GM19035 (cell line): ENCODE measurements around the gene LRRC10B.

Experiments used
- ATAC-seq: cut with Tn5 transposase; IDR thresholded peaks from one replicate; pipeline ENCODE4 v1.9.1; 2021; ENCODE audit not compliant: unreplicated experiment

Gene LRRC10B

GRCh38 chr11:61507012-61507768 lies 1.4 kb upstream of the LRRC10B start:
- no peak for ATAC-seq

DNA sequence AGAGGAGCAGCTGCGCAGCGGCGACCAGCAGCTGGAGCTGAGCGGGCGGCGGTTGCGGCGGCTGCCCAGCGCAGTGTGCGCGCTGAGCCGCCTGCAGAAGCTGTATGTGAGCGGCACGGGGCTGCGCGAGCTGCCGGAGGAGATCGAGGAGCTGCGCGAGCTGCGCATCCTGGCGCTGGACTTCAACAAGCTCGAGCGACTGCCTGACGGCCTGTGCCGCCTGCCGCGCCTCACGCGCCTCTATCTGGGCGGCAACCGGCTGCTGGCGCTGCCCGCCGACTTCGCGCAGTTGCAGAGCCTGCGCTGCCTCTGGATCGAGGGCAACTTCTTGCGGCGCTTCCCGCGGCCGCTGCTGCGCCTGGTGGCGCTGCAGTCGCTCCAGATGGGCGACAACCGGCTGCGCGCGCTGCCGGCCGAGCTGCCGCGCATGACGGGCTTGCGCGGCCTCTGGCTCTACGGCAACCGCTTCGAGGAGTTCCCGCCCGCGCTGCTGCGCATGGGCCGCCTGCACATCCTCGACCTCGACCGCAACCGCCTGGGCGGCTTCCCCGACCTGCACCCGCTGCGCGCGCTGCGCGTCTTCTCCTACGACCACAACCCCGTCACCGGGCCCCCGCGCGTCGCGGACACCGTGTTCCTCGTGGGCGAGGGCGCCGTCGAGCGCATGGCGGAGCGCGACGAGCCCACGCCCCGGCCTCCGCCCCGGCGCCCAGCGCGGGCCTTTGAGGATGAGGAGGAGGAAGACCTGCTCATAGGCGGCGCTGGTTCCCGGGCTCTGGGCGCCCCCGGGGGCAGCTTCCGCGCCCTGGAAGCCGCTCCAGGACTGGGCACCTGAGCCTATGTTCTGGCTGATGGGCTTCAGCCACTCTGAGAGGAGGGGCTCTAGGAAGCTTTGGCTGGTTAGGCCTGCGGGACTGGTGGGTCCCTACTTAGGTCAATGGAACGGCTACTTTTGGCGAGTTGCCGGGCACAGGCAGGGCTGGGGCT lies 787 bp downstream of the LRRC10B start:
- peak; percentile 70 for ATAC-seq

DNA sequence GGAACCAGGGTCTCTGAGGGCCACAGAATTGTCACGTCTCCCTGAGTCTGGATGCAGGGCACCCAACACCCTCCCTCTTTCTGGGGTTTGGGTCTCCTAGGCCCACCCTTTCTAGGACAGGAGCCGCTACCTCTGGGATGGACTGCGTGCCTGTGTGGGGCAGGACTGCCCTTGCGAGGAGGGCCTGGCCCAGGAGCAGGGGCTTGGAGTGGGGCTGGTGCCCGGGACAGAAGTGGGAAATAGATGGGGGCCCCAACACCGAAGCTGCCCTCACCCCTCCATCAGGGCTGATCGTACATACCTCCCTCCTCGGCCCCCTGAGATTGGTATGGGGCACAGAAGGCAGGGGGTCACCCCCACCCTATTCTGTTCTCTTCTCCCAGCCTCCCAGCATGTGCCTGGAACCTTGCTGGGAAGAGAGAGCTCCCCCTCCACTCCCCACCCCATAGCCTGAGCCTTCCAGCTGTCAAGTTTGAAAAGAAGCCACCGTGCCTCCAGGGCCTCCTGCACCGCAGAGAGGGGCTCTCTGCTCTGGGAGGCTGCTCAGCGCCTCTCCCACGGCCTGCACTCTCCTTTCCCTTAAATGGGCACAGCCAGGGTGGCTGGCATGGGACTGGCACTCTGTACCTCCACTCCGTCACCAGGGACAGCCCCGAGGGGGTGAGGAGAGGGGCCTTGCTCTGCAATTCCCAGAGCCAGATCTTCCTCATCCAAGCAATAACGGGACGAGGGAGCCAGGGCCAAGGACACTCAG lies 1.8 kb downstream of the LRRC10B start:
- ATAC-seq: no peak

DNA sequence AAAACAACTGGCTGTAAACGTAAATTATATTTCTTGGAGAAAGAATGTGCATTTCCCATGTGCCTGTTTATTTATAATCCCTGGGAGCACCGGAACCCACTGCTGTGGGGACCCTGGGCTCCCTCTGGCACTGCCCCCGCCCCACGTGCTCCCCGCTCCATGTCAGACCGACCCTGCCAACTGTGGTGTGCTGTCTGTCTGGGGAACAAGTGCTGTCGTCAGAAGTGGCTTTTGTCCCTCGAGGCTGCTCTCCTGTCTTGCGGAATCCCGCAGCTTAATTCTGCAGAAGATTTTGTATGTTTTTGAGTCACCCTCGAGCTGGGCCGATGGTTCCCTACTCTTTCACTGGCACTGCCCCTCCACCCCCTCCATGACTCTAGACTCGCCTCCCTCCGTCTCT lies 2.4 kb downstream of the LRRC10B start:
- ATAC-seq: no peak

- no peak for ATAC-seq
These were observed 2.8 kb downstream of the LRRC10B start for GRCh38 chr11:61511383-61511782.

DNA sequence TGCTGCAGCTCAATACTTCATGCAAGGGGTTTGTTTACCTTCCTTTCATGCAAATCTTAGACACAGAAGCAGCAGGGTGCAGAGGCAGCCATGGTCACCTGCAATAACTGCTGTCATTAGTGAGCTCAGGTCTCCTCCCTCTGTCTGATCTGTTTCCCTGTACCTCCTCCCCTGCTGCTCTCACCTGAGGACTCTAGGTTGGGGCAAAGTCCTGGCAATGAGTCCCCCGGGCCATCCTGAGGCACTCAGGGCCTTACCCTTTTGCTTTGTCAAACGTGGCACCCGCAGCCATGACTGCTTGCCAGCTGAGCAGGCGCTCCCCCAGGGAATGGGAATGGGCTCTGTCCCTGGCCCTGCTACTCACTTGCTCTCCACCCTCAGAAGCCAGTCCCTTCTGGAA lies 3.9 kb downstream of the LRRC10B start:
- ATAC-seq: no peak

- ATAC-seq: no peak
These were observed 4.7 kb downstream of the LRRC10B start for GRCh38 chr11:61513143-61513765.

- ATAC-seq: no peak
These were observed 5.7 kb downstream of the LRRC10B start for GRCh38 chr11:61514050-61514917.

- no peak for ATAC-seq
These were observed 7.1 kb downstream of the LRRC10B start for GRCh38 chr11:61515686-61516085.

DNA sequence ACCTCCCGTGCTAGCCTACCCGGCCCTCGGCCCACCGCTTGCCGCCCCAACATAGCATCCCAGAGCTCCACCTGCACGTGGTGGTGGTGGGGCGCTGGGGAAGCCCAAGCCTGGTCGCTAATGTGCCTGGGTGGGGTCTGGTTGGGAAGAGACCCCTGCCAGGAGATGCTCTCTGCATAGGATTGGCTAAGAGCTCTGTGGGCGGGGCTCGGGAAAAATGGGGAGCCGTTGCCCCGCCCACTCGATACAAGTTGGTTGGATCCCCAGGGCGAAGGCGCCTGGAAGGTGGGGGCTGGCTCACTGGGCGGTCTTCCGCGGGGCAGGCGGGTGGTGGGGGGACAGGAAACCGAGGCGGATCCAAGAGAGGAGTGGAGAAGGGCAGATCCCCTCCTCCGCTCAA lies 7.6 kb downstream of the LRRC10B start:
- ATAC-seq: no peak

DNA sequence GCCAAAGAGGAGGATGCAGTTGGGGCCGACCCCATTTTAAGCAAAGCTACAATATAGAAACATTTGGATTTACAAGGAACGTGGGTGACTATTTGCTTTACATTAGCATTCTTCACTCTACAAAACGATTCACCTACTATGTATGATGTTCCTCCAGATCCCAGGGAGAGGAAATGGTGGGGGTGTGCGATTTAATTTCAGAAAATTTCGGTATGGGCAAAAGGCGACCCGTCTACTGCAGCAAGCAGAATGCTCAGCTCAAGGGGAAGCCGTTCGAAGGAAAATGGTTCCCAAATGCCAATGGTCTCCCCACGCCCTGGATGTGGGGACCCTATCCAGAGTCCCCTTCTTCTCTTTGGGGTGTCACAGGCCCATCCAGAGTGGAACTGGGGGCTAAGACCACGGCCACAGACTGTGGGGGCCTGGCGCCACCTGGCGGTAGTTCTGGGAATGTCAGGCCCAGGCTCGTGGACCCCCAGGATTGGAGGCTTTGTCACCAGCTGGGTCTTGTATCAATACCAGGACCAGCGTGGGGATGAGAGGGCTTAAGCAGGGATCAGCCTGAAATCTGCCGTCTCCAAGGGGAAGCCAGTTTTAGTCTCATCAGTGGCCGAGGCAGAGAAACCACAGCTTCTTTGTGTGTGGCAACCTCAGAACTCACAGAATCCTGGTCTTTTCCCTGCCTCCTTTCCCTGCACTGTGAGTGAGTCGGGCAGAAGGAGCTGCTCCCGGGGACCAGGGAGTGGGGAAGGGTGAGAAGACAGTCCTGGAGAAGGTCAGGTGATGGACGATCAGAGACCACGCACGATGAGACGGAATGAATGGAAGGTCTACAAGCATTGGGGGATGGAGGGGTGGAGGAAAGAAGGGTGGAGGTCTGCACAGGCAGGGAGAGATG lies 8.4 kb downstream of the LRRC10B start:
- no peak for ATAC-seq

DNA sequence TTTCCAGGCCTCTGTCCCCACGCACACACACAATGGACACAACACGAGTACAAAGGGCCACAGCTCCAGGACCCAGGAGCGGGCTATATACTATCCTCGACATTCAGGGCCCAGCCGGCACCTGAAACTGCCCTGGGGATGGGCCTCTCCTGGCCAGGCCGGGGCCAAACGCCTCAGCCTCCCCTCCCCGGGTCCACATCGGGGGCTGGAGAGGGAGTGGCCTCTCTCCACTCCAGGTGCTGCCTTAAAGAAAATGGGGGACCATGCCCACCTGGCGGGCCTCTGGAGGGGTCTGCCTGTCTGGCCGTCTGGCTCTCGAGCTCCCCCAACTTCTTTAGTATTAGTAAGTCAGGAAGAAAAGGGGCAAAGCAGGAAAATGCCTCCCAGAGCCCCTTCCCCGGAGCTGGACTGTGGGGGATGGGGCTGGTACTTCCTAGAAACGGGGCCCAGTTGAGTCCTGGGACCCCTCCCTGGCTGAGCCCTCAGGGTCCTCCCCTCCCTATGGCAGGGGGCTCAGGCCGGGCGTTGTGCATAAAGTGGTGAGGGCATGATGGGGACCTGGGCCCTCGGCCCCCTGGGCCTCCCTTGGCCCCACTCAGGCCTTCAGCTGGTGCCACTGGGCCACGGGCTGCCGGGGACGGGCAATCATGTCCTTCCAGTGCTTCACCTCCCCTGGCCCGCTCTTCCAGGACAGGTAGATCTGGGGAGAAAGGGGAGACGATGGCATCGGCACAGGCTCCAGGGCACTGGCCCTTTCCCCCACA lies 9.7 kb downstream of the LRRC10B start:
- no peak for ATAC-seq

- no peak for ATAC-seq
These were observed 14.3 kb downstream of the LRRC10B start for GRCh38 chr11:61522881-61523280.

DNA sequence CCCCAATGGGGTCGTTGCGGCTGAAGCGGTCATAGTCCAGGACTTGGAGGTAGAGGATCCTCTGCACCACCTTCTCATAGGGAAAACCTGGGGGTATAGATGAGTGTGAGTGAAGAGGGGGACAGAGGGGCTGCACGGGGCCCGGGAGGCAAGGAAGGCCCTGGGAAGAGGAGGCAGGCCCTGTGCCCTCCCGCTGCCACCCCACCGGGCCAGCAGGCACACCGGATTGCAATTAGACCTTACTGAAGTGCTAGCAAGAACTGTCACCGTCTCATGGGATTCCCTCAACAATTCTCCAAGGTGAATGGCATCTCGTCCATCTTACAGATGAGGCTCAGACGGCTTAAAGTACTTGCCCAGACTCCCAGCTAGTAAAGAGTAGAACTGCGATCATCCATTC lies 15.9 kb downstream of the LRRC10B start:
- no peak for ATAC-seq

- ATAC-seq: no peak
These were observed 16.5 kb downstream of the LRRC10B start for GRCh38 chr11:61524963-61525587.

GRCh38 chr11:61526229-61526628 lies 17.7 kb downstream of the LRRC10B start:
- no peak for ATAC-seq

DNA sequence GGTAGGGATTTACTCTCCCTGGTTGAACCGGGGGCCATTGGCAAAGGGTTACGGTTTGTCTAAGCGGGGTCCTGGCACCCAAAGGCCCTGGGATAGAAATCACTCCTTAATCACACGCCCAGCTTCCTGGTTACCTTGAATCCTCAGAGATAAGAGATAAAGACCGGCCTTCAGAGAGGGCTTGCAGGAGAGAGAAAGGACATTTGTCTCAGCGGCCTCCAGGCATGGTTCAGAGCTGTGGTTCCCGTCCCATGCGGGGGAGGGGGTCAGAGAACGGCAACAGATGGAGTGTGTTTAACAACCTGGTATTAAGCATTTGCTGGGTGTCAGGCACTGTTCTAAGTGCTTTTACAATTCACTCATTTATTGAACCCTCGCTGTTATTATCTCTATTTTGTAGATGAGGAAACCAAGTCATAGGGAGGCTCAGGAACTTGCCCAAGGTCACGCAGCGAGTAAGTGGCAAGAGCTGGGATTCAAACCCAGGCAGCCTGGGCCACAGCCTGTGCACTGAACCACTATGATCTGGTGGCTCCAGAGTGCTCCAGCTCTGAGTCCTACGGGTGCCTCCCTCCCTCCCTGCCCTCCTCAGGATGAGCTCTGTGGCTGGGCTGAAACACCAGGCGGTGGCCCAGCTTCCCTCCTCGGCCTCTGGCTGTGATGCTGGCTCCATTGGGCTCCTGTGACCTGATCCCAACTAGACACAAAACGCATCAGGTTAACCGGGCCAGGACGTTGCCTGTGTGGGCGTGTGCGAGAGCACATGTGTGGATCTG lies 18.6 kb downstream of the LRRC10B start:
- no peak for ATAC-seq
